Subcutaneous abdominal adipose tissue (tissue), 5 donors: ENCODE results near the gene DGUOK.
"Not testable (repeated sequence)": the region's sequence is repeated elsewhere in the genome, so short reads cannot be mapped to it uniquely, and the experiment has no call there.

ENCODE experiments used
- H3K27ac ChIP-seq: one replicate; pipeline ENCODE4 v1.7.0; 2013; ENCODE audit warnings: low read depth, mild to moderate bottlenecking, inconsistent platforms, low read length, moderate library complexity
- H3K27me3 ChIP-seq, 5 donors: one replicate each; pipeline ENCODE4 v1.7.0; 2013; ENCODE audit warnings: low read length in 5 of 5, inconsistent platforms in 1 of 5; ENCODE audit not compliant: control insufficient read depth in 5 of 5, insufficient read depth in 4 of 5
- H3K36me3 ChIP-seq, 5 donors: one replicate each; pipeline ENCODE4 v1.7.0; 2013; ENCODE audit warnings: low read length in 5 of 5; ENCODE audit not compliant: control insufficient read depth in 5 of 5, insufficient read depth in 5 of 5
- H3K4me1 ChIP-seq, 5 donors: one replicate each; pipeline ENCODE4 v1.7.0; 2013; ENCODE audit warnings: low read length in 5 of 5, mild to moderate bottlenecking in 3 of 5, moderate library complexity in 1 of 5; ENCODE audit not compliant: control insufficient read depth in 5 of 5, insufficient read depth in 5 of 5
- H3K4me3 ChIP-seq, 5 donors: one replicate each; pipeline ENCODE4 v1.7.0; 2013; ENCODE audit warnings: low read length in 5 of 5, low read depth in 1 of 5
- H3K9ac ChIP-seq, 5 donors: one replicate each; pipeline ENCODE4 v1.7.0; 2013; ENCODE audit warnings: low read length in 5 of 5, mild to moderate bottlenecking in 4 of 5, moderate library complexity in 3 of 5
- H3K9me3 ChIP-seq, 5 donors: one replicate each; pipeline ENCODE4 v1.7.0; 2013; ENCODE audit warnings: low read length in 5 of 5; ENCODE audit not compliant: control insufficient read depth in 5 of 5
- donor health status: healthy.
- donor health status: healthy.
- donor health status: healthy.
- donor health status: healthy.
- donor health status: healthy.

The DGUOK gene

DNA sequence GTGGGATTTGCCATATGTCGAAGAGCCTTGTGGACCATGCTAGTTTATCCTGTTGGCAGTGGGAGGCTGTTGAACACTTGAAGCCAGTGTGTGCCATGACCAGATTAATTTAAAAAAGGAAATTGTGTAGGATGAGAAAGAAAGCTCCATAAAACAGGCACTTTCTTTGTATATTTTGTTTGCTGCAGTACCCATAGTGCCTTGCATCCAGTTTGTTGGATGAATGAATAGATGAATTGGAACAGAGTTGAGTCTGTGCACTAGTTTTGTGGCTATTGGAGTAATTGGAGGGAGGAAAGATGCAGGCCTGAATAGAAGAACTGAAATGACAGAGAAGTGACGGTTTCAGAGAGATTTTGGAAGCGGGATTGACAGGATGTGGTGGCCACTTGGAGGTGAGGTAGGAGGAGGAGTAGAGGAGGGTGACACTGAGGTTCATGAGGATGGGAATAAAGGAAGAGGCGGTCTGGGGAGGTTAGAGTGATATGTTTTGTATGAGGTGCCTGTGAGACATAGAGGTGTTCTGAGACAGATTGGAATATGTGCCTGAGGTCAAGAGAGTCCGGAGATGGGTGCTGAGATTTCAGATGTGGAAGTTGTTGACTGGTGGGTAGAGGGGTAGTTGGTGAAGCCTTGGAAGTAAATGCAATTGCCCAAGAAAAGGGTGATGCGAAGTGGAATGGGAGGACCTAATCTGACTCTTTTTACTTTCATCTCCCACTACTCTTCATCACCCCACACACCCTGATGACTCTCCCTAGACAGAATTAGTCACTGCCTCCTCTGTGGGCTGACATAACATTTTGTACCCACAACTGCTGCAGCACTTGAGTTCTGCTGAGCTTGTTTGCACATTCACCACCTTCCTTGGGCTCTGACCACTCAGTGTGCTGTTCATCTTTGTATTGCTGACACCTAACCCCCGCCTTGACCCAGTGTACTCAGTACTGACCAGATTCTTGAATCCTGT is 5.1 kb downstream of the DGUOK start:
- H3K9me3 ChIP-seq, result no peaks in the 10 kb centered on the region
- H3K4me1 ChIP-seq, result peaks cover 0 to 28% (median 21%) of the 10 kb centered on the region in 5 donors
- no peak overlapping the region for H3K27ac ChIP-seq
- no peaks in the 10 kb centered on the region for H3K27me3 ChIP-seq
- H3K36me3 ChIP-seq, result peaks cover 5 to 18% (median 9%) of the 10 kb centered on the region in 5 donors
- no peak overlapping the region for H3K4me3 ChIP-seq
- no peak overlapping the region for H3K9ac ChIP-seq

DNA sequence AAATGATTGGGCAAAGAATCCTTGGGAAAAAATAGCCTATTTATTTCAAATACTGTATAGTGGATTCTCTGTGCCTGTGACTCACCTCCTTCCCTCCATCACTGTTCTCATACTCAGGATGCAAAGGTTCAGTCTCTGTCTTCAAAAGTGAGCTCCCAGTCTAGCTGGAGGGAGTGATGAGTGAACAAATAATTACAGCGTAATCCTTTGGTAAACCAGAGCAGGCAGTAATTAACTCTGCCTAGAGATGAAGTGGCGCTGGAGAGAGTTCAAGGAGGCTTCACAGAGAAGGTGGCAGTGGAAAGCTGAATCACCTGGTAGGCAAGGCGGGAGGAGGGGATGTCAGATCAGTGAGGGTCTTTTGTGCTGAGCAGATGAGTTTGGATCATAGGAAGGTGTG is 6.5 kb downstream of the DGUOK start:
- H3K9me3 ChIP-seq, result no peaks in the 10 kb centered on the region
- H3K4me3 ChIP-seq, result no peak overlapping the region
- no peaks in the 10 kb centered on the region for H3K27me3 ChIP-seq
- H3K36me3 ChIP-seq, result peaks cover 7 to 23% (median 9%) of the 10 kb centered on the region in 5 donors
- H3K9ac ChIP-seq, result no peak overlapping the region
- H3K4me1 ChIP-seq, result peaks cover 0 to 18% (median 10%) of the 10 kb centered on the region in 5 donors
- no peak overlapping the region for H3K27ac ChIP-seq

DNA sequence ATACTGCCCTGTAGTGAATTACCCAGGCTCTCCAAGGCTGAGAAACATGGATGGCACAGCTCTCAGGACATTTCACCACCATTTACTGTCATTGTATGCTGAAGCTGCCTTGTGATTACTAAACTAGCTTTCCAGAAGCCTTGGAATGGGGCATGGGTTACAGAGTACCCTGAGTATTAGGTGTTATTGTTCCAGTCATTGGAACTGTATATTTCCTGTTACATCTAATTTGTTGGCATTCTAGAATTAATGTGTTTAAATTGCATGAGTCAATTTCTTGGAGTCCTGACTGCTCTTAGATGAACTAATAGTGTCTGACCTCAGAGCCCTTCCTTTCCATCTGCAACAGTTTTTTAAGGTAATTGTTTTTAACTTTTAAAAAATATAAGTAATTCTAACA is 9.0 kb downstream of the DGUOK start:
- Histone ChIP-seq H3K4me1 (peaks cover 0 to 8% (median 2%) of the 10 kb centered on the region in 5 donors), H3K36me3 (peaks cover 9 to 26% (median 12%) of the 10 kb centered on the region in 5 donors), H3K4me3 (no peak overlapping the region), H3K27me3 (no peaks in the 10 kb centered on the region), H3K27ac (no peak overlapping the region), H3K9ac (no peak overlapping the region), H3K9me3 (no peaks in the 10 kb centered on the region)

DNA sequence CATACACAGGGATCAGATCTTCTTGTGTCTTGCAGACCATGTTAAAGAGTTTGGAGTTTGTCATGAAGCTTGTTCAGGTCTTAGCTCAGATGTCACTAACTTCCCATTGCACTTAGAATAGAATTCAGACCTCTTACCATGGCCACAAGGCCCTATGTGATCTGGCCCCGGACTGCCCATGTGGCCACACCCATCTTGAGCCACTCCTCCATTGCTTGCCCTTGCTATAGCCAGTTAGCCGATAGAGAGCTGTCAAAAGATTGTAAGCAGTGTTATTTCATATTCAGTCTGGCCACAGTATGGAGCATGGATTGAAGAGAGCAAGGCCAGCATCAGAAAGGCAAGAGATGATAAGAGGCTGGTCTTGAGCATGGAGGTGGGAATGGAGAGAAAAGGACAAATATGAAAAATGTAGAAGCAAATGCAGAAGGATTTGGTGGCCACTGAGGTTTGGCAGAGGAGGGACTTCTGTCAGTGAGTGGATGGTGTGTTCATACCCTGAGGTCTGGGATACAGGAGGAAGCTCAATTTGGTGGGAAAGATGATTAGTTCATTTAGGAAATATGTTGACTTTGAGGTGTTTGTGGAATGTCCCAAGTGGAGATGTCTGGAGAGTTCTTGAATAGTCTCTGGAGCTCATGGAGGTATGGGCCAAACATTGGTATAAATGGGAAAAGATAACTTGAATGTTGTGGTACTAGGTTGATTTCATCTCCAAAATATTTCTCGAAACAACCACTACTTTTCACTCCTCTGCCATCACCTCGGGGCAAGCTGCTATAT is 10.6 kb downstream of the DGUOK start:
- H3K4me1 ChIP-seq, result peaks cover 0 to 7% (median 0%) of the 10 kb centered on the region in 5 donors
- H3K36me3 ChIP-seq, result peaks cover 9 to 29% (median 12%) of the 10 kb centered on the region in 5 donors
- H3K9me3 ChIP-seq, result no peaks in the 10 kb centered on the region
- H3K9ac ChIP-seq, result no peak overlapping the region
- no peak overlapping the region for H3K4me3 ChIP-seq
- H3K27me3 ChIP-seq, result no peaks in the 10 kb centered on the region
- no peak overlapping the region for H3K27ac ChIP-seq

DNA sequence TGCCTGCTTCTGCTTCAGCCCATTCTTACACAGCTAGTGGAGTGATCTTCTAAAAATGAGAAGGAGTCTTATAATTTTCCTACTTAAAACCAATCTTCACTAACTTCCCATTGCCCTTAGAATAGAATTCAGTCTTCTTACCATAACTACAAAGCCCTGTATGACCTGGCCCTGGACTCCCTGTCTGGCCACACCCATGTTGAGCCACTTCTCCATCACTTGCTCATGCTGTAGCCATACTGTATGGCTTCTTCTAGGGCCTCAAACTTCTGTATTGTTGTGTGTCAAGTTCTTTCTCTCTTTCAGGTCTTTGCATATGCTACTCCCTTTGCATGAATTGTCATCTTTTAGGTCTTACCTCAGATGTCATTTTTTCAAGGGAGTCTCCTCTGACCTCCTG is 11.2 kb downstream of the DGUOK start:
- Histone ChIP-seq H3K9ac (no peak overlapping the region), H3K9me3 (no peaks in the 10 kb centered on the region), H3K4me1 (peaks cover 0 to 4% (median 0%) of the 10 kb centered on the region in 5 donors), H3K27ac (no peak overlapping the region), H3K36me3 (peaks cover 3 to 24% (median 12%) of the 10 kb centered on the region in 5 donors), H3K4me3 (no peak overlapping the region), H3K27me3 (no peaks in the 10 kb centered on the region)

DNA sequence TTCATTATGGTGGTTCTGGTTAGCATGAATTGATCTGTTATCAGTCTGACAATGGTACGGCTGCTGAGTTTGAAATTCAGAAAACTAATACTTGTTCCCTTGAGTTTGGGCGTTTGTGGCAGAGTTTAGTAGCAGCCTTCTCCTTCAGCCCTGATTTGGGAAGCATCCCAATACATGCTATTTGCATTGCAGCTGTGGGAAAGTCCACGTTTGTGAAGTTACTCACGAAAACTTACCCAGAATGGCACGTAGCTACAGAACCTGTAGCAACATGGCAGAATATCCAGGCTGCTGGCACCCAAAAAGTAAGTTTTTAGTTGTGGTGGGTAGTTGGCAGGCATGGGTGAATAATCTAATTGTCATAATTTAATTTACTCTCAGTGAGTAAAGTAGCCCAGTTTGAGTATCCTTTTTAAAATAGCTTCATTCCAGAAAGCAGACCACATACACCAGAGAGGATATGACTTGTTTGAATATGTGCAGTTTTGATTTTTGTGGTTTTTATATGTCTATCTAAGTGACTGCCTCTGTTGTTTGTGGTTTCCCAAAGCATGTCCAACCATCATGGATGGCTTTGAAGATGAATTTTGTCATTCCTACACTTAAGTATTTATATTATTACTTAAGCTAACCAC is 12.2 kb downstream of the DGUOK start:
- Histone ChIP-seq H3K9me3 (no peaks in the 10 kb centered on the region), H3K9ac (no peak overlapping the region), H3K36me3 (peaks cover 0 to 21% (median 12%) of the 10 kb centered on the region in 5 donors), H3K27me3 (no peaks in the 10 kb centered on the region), H3K4me3 (no peak overlapping the region), H3K27ac (no peak overlapping the region), H3K4me1 (peaks cover 0 to 4% (median 0%) of the 10 kb centered on the region in 5 donors)

DNA sequence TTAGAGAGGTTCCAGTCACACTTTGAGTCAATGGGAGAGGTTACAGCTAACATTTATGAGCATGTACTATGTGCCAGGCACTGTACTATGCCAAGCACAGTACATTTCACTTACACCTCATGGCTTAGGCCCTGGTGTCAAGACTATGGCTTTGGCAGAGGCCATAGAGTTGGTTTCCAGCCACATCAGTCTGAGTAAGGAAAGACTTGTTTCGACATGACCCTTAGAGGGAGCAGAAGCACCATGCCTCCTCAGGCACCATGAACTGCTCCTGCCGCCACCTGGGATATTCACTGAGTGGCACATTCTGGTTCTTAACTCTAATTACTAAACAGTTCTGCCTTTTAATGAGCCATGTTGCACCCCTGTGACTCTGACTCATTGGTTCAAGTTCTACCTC is 12.7 kb downstream of the DGUOK start:
- Histone ChIP-seq H3K36me3 (peaks cover 0 to 21% (median 12%) of the 10 kb centered on the region in 5 donors), H3K27ac (no peak overlapping the region), H3K4me1 (peaks cover 0 to 4% (median 0%) of the 10 kb centered on the region in 5 donors), H3K4me3 (no peak overlapping the region), H3K27me3 (no peaks in the 10 kb centered on the region), H3K9ac (no peak overlapping the region), H3K9me3 (no peaks in the 10 kb centered on the region)

DNA sequence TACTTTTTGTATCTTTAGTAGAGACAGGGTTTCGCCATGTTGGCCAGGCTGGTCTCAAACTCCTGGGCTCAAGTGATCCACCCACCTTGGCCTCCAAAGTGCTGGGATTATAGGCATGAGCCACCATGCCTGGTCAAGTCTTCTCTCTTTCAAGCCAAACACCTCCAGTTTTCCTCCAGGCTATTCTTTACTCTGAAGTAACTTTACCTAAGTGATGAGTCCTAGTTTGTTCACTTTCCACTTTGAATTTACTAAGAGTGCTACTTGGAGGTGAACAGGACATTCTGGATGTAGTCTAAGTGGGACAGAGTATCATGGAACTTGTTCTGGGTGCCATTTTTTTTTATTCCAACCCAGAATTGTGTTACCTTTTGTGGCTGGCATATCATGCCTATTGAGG is 13.4 kb downstream of the DGUOK start:
- H3K27me3 ChIP-seq, H3K4me3 ChIP-seq, H3K4me1 ChIP-seq, H3K9ac ChIP-seq, H3K27ac ChIP-seq, H3K9me3 ChIP-seq: not testable (repeated sequence)
- H3K36me3 ChIP-seq, result peaks cover 0 to 26% (median 14%) of the 10 kb centered on the region in 5 donors

DNA sequence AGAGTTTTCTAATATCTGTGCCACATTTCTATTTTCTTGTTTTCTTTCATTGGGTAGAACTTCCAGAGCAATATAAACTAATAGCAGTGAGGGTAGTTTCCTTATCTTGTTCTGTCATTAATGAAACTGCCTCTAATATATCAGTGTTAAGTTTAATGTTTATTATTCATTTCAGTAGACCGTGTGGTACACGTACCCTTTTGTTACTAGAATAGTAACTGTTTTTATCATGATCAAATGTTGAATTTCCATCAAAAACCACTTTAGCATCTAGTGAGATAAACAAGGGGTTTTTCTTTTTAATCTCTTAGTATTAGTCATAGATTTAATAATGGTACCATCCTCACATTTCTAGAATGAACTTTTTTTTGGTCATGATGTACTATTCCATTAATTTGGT is 16.0 kb downstream of the DGUOK start:
- no peaks in the 10 kb centered on the region for H3K9me3 ChIP-seq
- peaks cover 11 to 39% (median 23%) of the 10 kb centered on the region in 5 donors for H3K36me3 ChIP-seq

More for the DNA sequence above, 16.0 kb downstream of the DGUOK start:
- Histone ChIP-seq H3K27me3 (no peaks in the 10 kb centered on the region), H3K9ac (no peak overlapping the region), H3K4me1 (peaks cover 0 to 4% (median 0%) of the 10 kb centered on the region in 5 donors), H3K4me3 (no peak overlapping the region), H3K27ac (no peak overlapping the region)
